WERI-Rb-1 (cell line): ENCODE data around the gene KCNA10.

Source experiments
- DNase-seq: peaks from one replicate; pipeline ENCODE4 v3.0.0-alpha.2; 2020
- H3K27ac ChIP-seq: fragments of 250-450 bp; sonication (Bioruptor Pico); 2 replicates; pipeline ENCODE4 v1.5.1; 2020; ENCODE audit warnings: mild to moderate bottlenecking, moderate library complexity
- H3K27me3 ChIP-seq: fragments of 250-450 bp; sonication (Bioruptor Pico); 2 replicates; pipeline ENCODE4 v1.5.1; 2021; ENCODE audit warnings: mild to moderate bottlenecking, low read depth, moderate library complexity; ENCODE audit not compliant: insufficient read depth, severe bottlenecking
- H3K36me3 ChIP-seq: fragments of 250-450 bp; sonication (Bioruptor Pico); 2 replicates; pipeline ENCODE4 v1.5.1; 2020; ENCODE audit warnings: mild to moderate bottlenecking, moderate library complexity
- H3K4me3 ChIP-seq: 2 replicates; pipeline ENCODE4 v1.5.1; 2011; ENCODE audit warnings: low read depth, mild to moderate bottlenecking, control low read depth, low read length
- H3K9me3 ChIP-seq: fragments of 250-450 bp; sonication (Bioruptor Pico); 2 replicates; pipeline ENCODE4 v1.5.1; 2021; ENCODE audit warnings: mild to moderate bottlenecking, moderate library complexity; ENCODE audit not compliant: severe bottlenecking
- TF ChIP-seq, protein P1 (sequence below): IDR thresholded peaks from 2 replicates; pipeline ENCODE4 v1.5.1; 2011; ENCODE audit warnings: low read depth, mild to moderate bottlenecking, control low read depth, inconsistent platforms, low read length

KCNA10 gene

GRCh38 chr1:110549831-110550230 lies 30.9 kb upstream of the KCNA10 start:
- Histone ChIP-seq H3K9me3 (no peaks in the 10 kb centered on the region), H3K4me3 (no peak overlapping the region), H3K27ac (no peak overlapping the region), H3K36me3 (no peaks in the 10 kb centered on the region), H3K27me3 (no peaks in the 10 kb centered on the region)
- TF ChIP-seq, protein P1, sequence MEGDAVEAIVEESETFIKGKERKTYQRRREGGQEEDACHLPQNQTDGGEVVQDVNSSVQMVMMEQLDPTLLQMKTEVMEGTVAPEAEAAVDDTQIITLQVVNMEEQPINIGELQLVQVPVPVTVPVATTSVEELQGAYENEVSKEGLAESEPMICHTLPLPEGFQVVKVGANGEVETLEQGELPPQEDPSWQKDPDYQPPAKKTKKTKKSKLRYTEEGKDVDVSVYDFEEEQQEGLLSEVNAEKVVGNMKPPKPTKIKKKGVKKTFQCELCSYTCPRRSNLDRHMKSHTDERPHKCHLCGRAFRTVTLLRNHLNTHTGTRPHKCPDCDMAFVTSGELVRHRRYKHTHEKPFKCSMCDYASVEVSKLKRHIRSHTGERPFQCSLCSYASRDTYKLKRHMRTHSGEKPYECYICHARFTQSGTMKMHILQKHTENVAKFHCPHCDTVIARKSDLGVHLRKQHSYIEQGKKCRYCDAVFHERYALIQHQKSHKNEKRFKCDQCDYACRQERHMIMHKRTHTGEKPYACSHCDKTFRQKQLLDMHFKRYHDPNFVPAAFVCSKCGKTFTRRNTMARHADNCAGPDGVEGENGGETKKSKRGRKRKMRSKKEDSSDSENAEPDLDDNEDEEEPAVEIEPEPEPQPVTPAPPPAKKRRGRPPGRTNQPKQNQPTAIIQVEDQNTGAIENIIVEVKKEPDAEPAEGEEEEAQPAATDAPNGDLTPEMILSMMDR = no peak
- no peak for DNase-seq

GRCh38 chr1:110548381-110548780 lies 29.4 kb upstream of the KCNA10 start:
- Histone ChIP-seq H3K27ac (no peak overlapping the region), H3K27me3 (no peaks in the 10 kb centered on the region), H3K9me3 (no peaks in the 10 kb centered on the region), H3K36me3 (no peaks in the 10 kb centered on the region), H3K4me3 (no peak overlapping the region)
- TF ChIP-seq, protein P1 = peak; percentile 90
- peak; percentile 72 for DNase-seq

- Histone ChIP-seq H3K9me3 (no peaks in the 10 kb centered on the region), H3K27me3 (no peaks in the 10 kb centered on the region), H3K4me3 (no peak overlapping the region), H3K27ac (no peak overlapping the region), H3K36me3 (no peaks in the 10 kb centered on the region)
- TF ChIP-seq, protein P1 = no peak
- DNase-seq = no peak
Observed at GRCh38 chr1:110547017-110547416, 28.0 kb upstream of the KCNA10 start.

GRCh38 chr1:110545492-110545891 lies 26.5 kb upstream of the KCNA10 start:
- H3K4me3 ChIP-seq = no peak overlapping the region
- H3K9me3 ChIP-seq = no peaks in the 10 kb centered on the region
- no peak overlapping the region for H3K27ac ChIP-seq
- DNase-seq = no peak
- no peaks in the 10 kb centered on the region for H3K36me3 ChIP-seq
- H3K27me3 ChIP-seq = no peaks in the 10 kb centered on the region
- TF ChIP-seq, protein P1 = no peak

- Histone ChIP-seq H3K9me3 (no peaks in the 10 kb centered on the region), H3K4me3 (no peak overlapping the region), H3K36me3 (no peaks in the 10 kb centered on the region), H3K27me3 (no peaks in the 10 kb centered on the region), H3K27ac (no peak overlapping the region)
- no peak for DNase-seq
- TF ChIP-seq, protein P1 = no peak
Observed at GRCh38 chr1:110544753-110545152, 25.8 kb upstream of the KCNA10 start.

DNA sequence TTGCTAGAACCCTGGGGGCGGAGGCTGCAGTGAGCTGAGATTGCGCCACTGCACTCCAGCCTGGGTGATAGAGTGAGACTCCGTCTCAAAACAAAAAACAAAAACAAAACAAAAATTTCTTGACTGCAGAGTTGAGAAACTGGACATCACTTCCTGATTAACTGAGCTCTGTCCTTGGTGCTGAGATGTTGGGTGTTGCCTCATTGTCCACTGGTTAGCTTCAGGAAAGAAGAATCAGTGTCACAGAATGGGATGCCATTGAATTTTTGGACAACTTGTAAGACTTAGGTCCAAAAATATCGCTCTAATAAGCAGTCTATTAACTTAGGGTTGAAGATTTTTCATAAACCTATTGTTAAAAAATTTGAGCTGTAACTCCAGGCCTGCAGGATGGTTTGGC lies 23.8 kb upstream of the KCNA10 start:
- TF ChIP-seq, protein P1 = no peak
- Histone ChIP-seq H3K27me3 (no peaks in the 10 kb centered on the region), H3K4me3 (no peak overlapping the region), H3K27ac (no peak overlapping the region), H3K36me3 (no peaks in the 10 kb centered on the region), H3K9me3 (no peaks in the 10 kb centered on the region)
- DNase-seq = no peak
